ENCODE results near the gene MXRA7.

The MXRA7 gene

DNA sequence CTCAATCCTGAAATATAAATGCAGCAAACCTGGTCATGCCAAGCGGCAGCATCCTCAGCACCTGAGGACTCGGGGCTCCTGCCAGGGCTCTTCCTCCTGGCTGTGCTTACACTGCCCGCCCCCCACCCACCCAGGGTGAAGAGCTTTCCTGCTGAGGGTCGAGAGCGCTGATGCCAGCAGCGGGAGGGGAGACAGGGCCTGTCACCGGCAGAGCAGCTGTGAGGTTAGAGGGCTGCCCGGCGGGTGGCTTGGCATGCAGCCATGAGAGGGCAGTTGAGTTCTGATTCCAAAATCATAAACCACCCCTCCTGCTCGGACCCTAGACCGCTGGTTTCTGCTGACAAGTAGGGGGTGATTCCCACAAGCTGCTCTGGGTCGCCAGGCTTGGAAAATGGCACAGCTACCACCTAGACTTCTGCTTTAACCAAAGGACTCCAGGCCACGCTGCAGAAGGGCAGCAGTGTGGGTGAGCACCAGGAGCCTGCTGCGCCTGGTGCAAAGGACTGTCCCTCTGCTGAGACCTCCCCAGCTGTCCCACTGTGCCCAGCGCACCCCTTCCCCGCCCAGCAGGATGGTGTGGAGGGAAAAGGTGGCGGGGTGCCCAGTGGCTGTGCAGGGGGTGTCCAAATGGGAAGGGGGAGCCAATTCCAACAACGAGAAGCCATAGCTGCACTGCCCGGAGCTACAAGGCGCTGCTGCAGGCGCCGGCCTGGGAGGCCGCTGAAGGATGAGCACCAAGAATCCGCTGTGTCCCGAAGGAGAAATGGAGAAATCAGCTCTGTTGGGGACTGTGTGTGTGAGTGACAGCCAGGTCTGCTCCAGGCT is 26.6 kb downstream of the MXRA7 start:
- Histone ChIP-seq H3K27ac (ENCODE audit: low read depth, low read length) (peak overlapping the region; percentile 84), H3K4me3 (ENCODE audit: low read length) (no peak overlapping the region), H3K27me3 (ENCODE audit: control insufficient read depth, insufficient read depth, low read length) (no peaks in the 10 kb centered on the region), H3K9ac (ENCODE audit: low read length) (no peak overlapping the region), H3K36me3 (ENCODE audit: control insufficient read depth, insufficient read depth, low read length) (peaks cover 5% of the 10 kb centered on the region), H3K4me1 (ENCODE audit: control insufficient read depth, insufficient read depth, low read length) (peaks cover 66% of the 10 kb centered on the region)

DNA sequence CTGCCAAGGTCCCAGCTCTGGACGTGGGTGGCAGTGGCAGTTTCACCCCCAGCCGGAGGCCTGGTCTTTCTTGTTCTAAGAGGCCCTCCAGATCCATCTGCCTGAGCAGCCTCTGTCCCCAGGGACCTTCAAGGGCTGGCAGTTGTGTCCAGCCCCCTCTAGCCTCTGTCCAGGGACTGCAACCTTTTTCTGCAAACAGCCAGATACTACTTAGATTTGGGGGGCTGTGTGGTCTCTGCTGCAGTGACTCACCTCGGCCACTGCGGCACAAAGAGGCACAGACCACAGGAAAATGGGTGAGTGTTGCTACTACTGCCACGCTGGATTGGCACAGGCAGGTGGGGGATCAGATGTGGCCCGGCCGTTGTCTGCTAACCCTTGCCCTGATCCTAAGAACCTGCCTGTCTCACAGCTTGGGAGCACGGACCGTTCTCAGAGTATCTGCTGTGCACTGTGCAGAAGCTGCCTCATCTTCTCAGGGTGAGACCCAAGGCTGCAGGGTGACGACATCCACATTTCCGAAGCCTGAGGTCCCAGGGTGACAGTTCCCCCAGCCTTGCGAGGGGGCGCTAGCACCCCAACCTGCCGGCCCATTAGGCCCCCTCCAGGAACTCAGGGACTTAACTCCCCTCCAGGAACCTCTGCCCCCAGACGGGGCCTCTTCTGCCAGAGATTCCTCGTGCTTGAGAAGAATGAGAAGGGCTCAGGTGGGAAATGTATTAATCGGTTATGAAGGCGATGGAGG is 27.6 kb downstream of the MXRA7 start:
- Histone ChIP-seq H3K27me3 (ENCODE audit: control insufficient read depth, insufficient read depth, low read length) (no peaks in the 10 kb centered on the region), H3K36me3 (ENCODE audit: control insufficient read depth, insufficient read depth, low read length) (peaks cover 7% of the 10 kb centered on the region), H3K4me1 (ENCODE audit: control insufficient read depth, insufficient read depth, low read length) (peaks cover 57% of the 10 kb centered on the region), H3K4me3 (ENCODE audit: low read length) (no peak overlapping the region), H3K9ac (ENCODE audit: low read length) (peak overlapping the region; percentile 11), H3K27ac (ENCODE audit: low read depth, low read length) (peak overlapping the region; percentile 84)

DNA sequence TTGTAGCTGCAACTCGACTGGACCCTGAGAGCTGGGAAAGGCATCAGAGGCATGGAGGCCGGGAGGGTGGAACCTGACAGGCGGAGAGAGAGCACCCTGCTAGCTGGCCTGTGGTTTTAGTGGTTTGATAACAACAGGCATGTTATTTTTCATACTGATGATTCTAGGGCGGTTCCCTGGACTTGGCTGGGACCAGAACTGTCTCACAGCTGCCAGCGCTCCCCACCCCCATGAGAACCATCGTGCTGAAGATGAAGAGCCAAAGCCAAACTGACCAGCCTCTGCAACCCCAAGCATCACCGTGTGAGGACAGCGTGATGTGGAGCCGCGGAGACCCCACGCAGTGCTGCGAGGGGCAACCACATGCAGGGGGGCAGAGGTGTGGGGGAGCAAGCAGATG is 28.5 kb downstream of the MXRA7 start:
- Histone ChIP-seq H3K27ac (ENCODE audit: low read depth, low read length) (peak overlapping the region; percentile 84), H3K4me1 (ENCODE audit: control insufficient read depth, insufficient read depth, low read length) (peaks cover 48% of the 10 kb centered on the region), H3K27me3 (ENCODE audit: control insufficient read depth, insufficient read depth, low read length) (no peaks in the 10 kb centered on the region), H3K36me3 (ENCODE audit: control insufficient read depth, insufficient read depth, low read length) (peaks cover 11% of the 10 kb centered on the region), H3K9ac (ENCODE audit: low read length) (peak overlapping the region; percentile 18), H3K4me3 (ENCODE audit: low read length) (no peak overlapping the region)

DNA sequence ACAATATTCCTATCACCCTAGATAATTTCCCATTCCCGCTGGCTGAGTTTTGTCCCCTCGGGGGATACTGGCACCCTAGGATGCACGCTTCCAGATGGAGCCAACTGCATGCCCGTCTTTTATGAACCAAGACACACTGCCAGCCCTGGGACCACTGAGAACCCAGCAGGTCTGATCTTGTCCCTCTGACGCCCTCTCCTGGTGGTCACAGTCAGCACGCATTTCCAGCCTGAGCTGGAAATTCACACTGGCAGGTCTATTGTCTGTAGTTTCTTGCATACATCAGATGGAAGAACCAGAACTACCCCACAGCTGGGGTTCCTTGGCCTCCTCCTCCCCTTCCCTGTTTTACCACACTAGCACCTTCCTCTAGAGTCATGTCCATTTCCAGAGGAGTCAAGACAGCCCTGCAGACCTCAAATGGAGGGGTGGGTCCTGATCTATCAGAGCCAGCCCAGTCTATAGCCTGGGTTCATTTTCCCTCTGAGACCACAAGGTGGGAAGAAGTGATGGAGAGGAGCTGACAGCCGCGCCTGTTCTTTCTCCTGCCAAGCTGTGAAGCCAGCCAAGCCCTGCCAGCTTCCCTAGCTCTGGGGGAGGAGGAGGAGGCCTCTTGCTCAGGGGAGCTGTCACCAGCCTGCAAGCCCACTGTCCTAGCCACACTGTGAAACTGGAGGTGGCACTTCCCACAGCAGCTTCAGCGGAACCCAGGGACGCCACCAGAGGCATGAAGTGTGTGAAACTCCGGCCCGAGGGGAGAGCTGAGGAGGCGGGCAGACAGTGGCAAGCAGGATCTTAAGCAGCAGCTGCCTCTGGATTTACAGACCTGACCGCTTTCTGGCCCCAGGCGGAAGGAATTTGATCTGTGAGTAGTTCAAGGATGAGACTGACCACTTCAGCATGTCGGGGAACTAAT is 29.3 kb downstream of the MXRA7 start:
- H3K27me3 ChIP-seq (ENCODE audit: control insufficient read depth, insufficient read depth, low read length), result no peaks in the 10 kb centered on the region
- peaks cover 40% of the 10 kb centered on the region for H3K4me1 ChIP-seq (ENCODE audit: control insufficient read depth, insufficient read depth, low read length)
- no peak overlapping the region for H3K9ac ChIP-seq (ENCODE audit: low read length)
- peak overlapping the region; percentile 84 for H3K27ac ChIP-seq (ENCODE audit: low read depth, low read length)
- no peak overlapping the region for H3K4me3 ChIP-seq (ENCODE audit: low read length)
- peaks cover 11% of the 10 kb centered on the region for H3K36me3 ChIP-seq (ENCODE audit: control insufficient read depth, insufficient read depth, low read length)

DNA sequence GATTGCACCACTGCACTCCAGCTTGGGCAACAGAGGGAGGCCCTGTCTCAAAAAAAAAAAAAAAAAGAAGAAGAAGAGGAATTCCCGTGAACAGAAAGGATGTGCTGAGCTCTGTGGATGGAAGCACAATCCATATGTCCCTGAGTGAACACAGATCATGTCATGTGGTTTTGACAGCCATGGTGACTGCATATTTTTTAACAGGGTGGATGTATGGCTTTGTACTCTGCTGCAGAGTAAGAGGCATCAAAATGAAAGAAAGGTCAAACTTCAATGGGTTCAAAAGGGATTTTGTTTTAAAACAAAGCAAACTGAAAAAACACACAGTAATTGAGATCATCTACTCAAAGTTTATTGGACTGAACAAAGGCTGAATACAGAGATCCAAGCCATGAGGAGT is 31.5 kb downstream of the MXRA7 start:
- no peaks in the 10 kb centered on the region for H3K27me3 ChIP-seq (ENCODE audit: control insufficient read depth, insufficient read depth, low read length)
- H3K9ac ChIP-seq (ENCODE audit: low read length), result no peak overlapping the region
- H3K4me3 ChIP-seq (ENCODE audit: low read length), result no peak overlapping the region
- H3K36me3 ChIP-seq (ENCODE audit: control insufficient read depth, insufficient read depth, low read length), result peaks cover 10% of the 10 kb centered on the region
- peaks cover 30% of the 10 kb centered on the region for H3K4me1 ChIP-seq (ENCODE audit: control insufficient read depth, insufficient read depth, low read length)
- no peak overlapping the region for H3K27ac ChIP-seq (ENCODE audit: low read depth, low read length)

DNA sequence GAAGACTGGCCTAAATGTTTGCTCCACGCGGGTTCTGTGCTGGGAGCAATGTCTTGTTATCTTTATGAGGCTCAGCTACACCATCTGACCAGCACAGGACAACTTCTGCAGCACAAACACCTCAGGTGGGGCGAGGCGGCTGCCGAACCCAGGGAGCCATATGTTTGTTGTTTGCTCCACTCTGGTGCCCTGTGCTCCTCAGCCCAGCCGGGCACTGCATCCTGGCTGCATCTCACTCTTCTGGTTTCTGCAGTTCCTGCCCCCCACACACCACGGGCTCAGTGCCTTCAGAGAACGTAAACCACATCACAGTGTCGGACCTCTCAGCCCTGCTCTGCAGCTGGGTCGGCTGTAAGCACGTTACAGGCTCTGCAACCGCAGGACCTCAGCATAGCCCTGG is 32.4 kb downstream of the MXRA7 start:
- H3K4me1 ChIP-seq (ENCODE audit: control insufficient read depth, insufficient read depth, low read length), result peaks cover 26% of the 10 kb centered on the region
- peaks cover 8% of the 10 kb centered on the region for H3K36me3 ChIP-seq (ENCODE audit: control insufficient read depth, insufficient read depth, low read length)
- no peak overlapping the region for H3K9ac ChIP-seq (ENCODE audit: low read length)
- no peak overlapping the region for H3K4me3 ChIP-seq (ENCODE audit: low read length)
- H3K27ac ChIP-seq (ENCODE audit: low read depth, low read length), result no peak overlapping the region
- no peaks in the 10 kb centered on the region for H3K27me3 ChIP-seq (ENCODE audit: control insufficient read depth, insufficient read depth, low read length)

DNA sequence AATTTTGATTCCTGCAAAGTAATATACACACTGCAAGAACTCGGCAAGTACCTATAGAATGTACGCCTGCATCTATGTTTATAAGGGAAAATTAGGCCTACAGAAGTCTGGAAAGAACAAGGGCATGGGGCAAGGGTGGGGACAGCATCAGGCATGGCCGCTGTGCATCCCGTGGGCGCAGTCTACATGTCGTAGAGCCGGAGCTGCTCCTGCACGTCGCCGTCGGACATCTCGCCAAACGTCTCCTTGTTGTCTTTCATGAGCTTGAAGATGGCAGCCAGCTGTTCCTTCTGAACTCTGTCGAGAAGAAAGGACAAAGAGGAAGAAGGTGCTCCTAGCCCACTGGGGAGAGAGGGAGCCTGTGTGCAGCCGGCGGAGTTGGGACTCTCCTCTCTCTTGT is 33.4 kb downstream of the MXRA7 start:
- no peak overlapping the region for H3K27ac ChIP-seq (ENCODE audit: low read depth, low read length)
- H3K4me1 ChIP-seq (ENCODE audit: control insufficient read depth, insufficient read depth, low read length), result peaks cover 19% of the 10 kb centered on the region
- H3K27me3 ChIP-seq (ENCODE audit: control insufficient read depth, insufficient read depth, low read length), result no peaks in the 10 kb centered on the region
- peaks cover 6% of the 10 kb centered on the region for H3K36me3 ChIP-seq (ENCODE audit: control insufficient read depth, insufficient read depth, low read length)
- H3K9ac ChIP-seq (ENCODE audit: low read length), result no peak overlapping the region
- H3K4me3 ChIP-seq (ENCODE audit: low read length), result no peak overlapping the region

DNA sequence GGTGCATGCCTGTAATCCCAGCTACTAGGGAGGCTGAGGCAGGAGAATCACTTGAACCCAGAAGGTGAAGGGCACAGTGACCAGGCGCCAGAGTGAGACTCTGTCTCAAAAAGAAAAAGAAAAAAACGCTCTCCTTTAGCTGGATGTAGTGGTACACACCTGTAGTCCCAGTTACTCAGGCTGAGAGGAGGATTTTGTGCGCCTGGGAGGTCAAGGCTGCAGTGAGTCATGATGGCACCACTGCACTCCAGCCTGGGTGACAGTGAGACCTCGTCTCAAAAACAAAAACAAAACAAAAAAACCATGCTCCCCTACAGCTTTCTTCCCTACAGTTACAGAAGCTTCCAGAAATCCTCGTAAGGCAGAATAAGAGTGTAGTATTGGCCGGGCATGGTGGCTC is 34.1 kb downstream of the MXRA7 start:
- peaks cover 6% of the 10 kb centered on the region for H3K36me3 ChIP-seq (ENCODE audit: control insufficient read depth, insufficient read depth, low read length)
- H3K27me3 ChIP-seq (ENCODE audit: control insufficient read depth, insufficient read depth, low read length), result no peaks in the 10 kb centered on the region
- H3K9ac ChIP-seq (ENCODE audit: low read length), result no peak overlapping the region
- no peak overlapping the region for H3K4me3 ChIP-seq (ENCODE audit: low read length)
- no peak overlapping the region for H3K27ac ChIP-seq (ENCODE audit: low read depth, low read length)
- H3K4me1 ChIP-seq (ENCODE audit: control insufficient read depth, insufficient read depth, low read length), result peaks cover 16% of the 10 kb centered on the region

DNA sequence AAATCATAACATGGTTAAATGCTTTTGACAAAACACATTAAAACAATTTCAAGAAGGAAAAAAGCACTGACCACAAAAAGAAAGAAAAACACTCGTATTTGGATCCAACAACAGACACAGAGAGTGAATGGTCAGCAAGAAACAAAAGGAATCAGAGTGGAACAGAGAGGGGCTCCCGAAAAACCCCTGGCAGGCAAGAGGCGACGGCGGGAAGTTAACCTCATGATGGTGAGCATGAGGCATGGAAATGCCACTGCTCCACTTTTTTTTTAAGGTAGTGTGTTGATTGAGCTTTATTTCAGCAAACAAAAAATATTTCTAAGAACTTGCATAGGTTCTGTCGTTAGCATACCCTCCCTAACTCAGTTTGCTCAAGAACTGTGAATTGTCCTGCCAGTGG is 35.1 kb downstream of the MXRA7 start:
- Histone ChIP-seq H3K27ac (ENCODE audit: low read depth, low read length) (no peak overlapping the region), H3K4me1 (ENCODE audit: control insufficient read depth, insufficient read depth, low read length) (peaks cover 11% of the 10 kb centered on the region), H3K4me3 (ENCODE audit: low read length) (no peak overlapping the region), H3K36me3 (ENCODE audit: control insufficient read depth, insufficient read depth, low read length) (peaks cover 6% of the 10 kb centered on the region), H3K9ac (ENCODE audit: low read length) (no peak overlapping the region), H3K27me3 (ENCODE audit: control insufficient read depth, insufficient read depth, low read length) (no peaks in the 10 kb centered on the region)

DNA sequence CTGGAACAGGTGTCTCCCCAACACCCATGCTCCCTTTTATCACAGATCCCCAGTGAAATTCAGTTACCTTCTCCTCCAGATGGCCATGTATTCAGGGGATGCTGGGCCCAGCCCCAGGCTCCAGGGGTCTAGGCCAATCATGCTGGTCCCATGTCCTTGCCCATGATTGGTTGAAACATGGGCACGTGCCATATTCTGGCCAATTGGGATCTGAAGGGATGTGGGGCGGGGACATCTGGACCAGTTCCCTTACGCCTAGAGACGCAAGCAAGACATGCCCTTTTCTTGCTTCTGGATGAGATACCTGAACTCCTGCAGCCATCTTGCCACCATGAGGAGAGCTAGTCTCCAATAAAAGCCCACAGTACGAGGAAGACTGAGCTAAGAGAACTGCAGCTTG is 36.2 kb downstream of the MXRA7 start:
- no peak overlapping the region for H3K27ac ChIP-seq (ENCODE audit: low read depth, low read length)
- no peak overlapping the region for H3K4me3 ChIP-seq (ENCODE audit: low read length)
- H3K4me1 ChIP-seq (ENCODE audit: control insufficient read depth, insufficient read depth, low read length), result peaks cover 11% of the 10 kb centered on the region
- H3K36me3 ChIP-seq (ENCODE audit: control insufficient read depth, insufficient read depth, low read length), result peaks cover 6% of the 10 kb centered on the region
- H3K27me3 ChIP-seq (ENCODE audit: control insufficient read depth, insufficient read depth, low read length), result no peaks in the 10 kb centered on the region
- no peak overlapping the region for H3K9ac ChIP-seq (ENCODE audit: low read length)

DNA sequence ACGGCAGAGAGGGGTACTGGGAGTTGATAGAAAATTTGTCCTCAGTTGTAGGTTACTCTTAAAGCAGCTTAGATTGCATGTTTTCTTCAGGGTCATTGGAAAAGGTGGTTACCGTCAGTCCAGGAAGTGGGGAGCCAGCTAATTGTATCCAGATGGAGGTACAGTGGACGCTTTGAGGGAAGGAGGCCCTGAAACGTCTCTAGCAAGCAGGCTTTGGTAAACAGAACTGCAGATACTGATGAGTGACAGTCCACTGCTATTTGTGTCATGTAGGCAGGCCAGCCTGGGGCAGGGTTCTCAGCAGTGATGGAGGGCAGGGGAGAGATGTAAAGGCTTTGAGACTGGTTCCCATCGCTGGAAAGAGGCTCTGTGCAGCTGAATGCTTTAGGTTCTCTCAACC is 37.0 kb downstream of the MXRA7 start:
- Histone ChIP-seq H3K36me3 (ENCODE audit: control insufficient read depth, insufficient read depth, low read length) (peaks cover 4% of the 10 kb centered on the region), H3K4me3 (ENCODE audit: low read length) (no peak overlapping the region), H3K4me1 (ENCODE audit: control insufficient read depth, insufficient read depth, low read length) (peaks cover 11% of the 10 kb centered on the region), H3K9ac (ENCODE audit: low read length) (no peak overlapping the region), H3K27ac (ENCODE audit: low read depth, low read length) (no peak overlapping the region), H3K27me3 (ENCODE audit: control insufficient read depth, insufficient read depth, low read length) (no peaks in the 10 kb centered on the region)

DNA sequence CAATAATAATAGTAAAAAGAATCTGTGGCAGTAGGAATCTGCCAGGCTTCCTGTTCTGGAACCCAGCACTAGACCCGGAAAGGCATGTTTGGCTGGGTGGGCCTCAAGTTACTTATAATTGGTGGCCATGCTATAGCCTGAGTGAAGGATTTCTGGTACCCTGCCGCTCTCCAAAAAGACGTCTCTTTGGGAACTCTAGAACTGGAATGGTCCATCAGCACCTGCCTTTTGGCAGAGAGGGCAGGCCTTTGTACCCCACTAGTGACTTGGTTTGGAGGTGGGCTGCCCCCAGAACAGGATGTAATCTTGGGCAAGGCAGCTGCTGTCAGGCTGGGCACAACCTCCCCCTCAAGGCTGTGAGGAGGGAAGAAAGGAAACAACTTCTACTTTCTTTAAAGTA is 37.9 kb downstream of the MXRA7 start:
- Histone ChIP-seq H3K27me3 (ENCODE audit: control insufficient read depth, insufficient read depth, low read length) (no peaks in the 10 kb centered on the region), H3K9ac (ENCODE audit: low read length) (no peak overlapping the region), H3K27ac (ENCODE audit: low read depth, low read length) (no peak overlapping the region), H3K4me3 (ENCODE audit: low read length) (peak overlapping the region; percentile 88), H3K4me1 (ENCODE audit: control insufficient read depth, insufficient read depth, low read length) (peaks cover 11% of the 10 kb centered on the region), H3K36me3 (ENCODE audit: control insufficient read depth, insufficient read depth, low read length) (peaks cover 4% of the 10 kb centered on the region)
